Esophagus squamous epithelium (tissue), 4 donors: ENCODE data around the gene TPCN2.

Experiments used
- CTCF ChIP-seq, 6 experiments: fragments of 450-650 bp in 4 of 6; fragments of 200-600 bp in 2 of 6; sonication (generic) in 2 of 6; IDR thresholded peaks; one replicate each; pipeline ENCODE4 v1.5.1; 2016 to 2019; ENCODE audit warnings: antibody characterized with exemption in 6 of 6, mild to moderate bottlenecking in 4 of 6, moderate library complexity in 4 of 6
- POLR2A ChIP-seq, 4 donors: fragments of 450-650 bp; IDR thresholded peaks; one replicate each; pipeline ENCODE4 v1.6.1; 2017; ENCODE audit warnings: antibody characterized with exemption in 4 of 4, mild to moderate bottlenecking in 4 of 4, moderate library complexity in 3 of 4

GRCh38 chr11:69057236-69057635 is 8.5 kb downstream of the TPCN2 start:
- TF ChIP-seq CTCF (IDR thresholded peaks at IDR 0.05): no peak
- TF ChIP-seq POLR2A (IDR thresholded peaks at IDR 0.05): no peak
